Subcutaneous abdominal adipose tissue (tissue), 5 donors: ENCODE data around the gene RNF225.
A peak's percentile ranks its signal among the peaks of the same experiment; 100 is the strongest.

ENCODE experiments used
- H3K27ac ChIP-seq: one replicate; pipeline ENCODE4 v1.7.0; 2013; ENCODE audit warnings: low read depth, mild to moderate bottlenecking, inconsistent platforms, low read length, moderate library complexity
- H3K27me3 ChIP-seq, 5 donors: one replicate each; pipeline ENCODE4 v1.7.0; 2013; ENCODE audit warnings: low read length in 5 of 5, inconsistent platforms in 1 of 5; ENCODE audit not compliant: control insufficient read depth in 5 of 5, insufficient read depth in 4 of 5
- H3K36me3 ChIP-seq, 5 donors: one replicate each; pipeline ENCODE4 v1.7.0; 2013; ENCODE audit warnings: low read length in 5 of 5; ENCODE audit not compliant: control insufficient read depth in 5 of 5, insufficient read depth in 5 of 5
- H3K4me1 ChIP-seq, 5 donors: one replicate each; pipeline ENCODE4 v1.7.0; 2013; ENCODE audit warnings: low read length in 5 of 5, mild to moderate bottlenecking in 3 of 5, moderate library complexity in 1 of 5; ENCODE audit not compliant: control insufficient read depth in 5 of 5, insufficient read depth in 5 of 5
- H3K4me3 ChIP-seq, 5 donors: one replicate each; pipeline ENCODE4 v1.7.0; 2013; ENCODE audit warnings: low read length in 5 of 5, low read depth in 1 of 5
- H3K9ac ChIP-seq, 5 donors: one replicate each; pipeline ENCODE4 v1.7.0; 2013; ENCODE audit warnings: low read length in 5 of 5, mild to moderate bottlenecking in 4 of 5, moderate library complexity in 3 of 5
- H3K9me3 ChIP-seq, 5 donors: one replicate each; pipeline ENCODE4 v1.7.0; 2013; ENCODE audit warnings: low read length in 5 of 5; ENCODE audit not compliant: control insufficient read depth in 5 of 5
- donor health status: healthy.
- donor health status: healthy.
- donor health status: healthy.
- donor health status: healthy.
- donor health status: healthy.

RNF225 gene

GRCh38 chr19:58408152-58409009 is 12.9 kb downstream of the RNF225 start, which contains the start of gene ZNF584:
Gene ZNF584, plus strand, starts transcription at chr19:58408649. Its CDS starts 499 bp downstream, at chr19:58409148.
- no peaks in the 10 kb centered on the region for H3K36me3 ChIP-seq
- H3K9ac ChIP-seq = peak within 1 kb of the TSS; percentile 71 to 95 (median 86)
- H3K27ac ChIP-seq = peak within 1 kb of the TSS; percentile 91
- H3K4me3 ChIP-seq = peak within 1 kb of the TSS; percentile 82 to 96 (median 91)
- no peaks in the 10 kb centered on the region for H3K27me3 ChIP-seq
- H3K4me1 ChIP-seq = peaks cover 10 to 31% (median 28%) of the 10 kb centered on the region in 5 donors
- H3K9me3 ChIP-seq = no peaks in the 10 kb centered on the region

DNA sequence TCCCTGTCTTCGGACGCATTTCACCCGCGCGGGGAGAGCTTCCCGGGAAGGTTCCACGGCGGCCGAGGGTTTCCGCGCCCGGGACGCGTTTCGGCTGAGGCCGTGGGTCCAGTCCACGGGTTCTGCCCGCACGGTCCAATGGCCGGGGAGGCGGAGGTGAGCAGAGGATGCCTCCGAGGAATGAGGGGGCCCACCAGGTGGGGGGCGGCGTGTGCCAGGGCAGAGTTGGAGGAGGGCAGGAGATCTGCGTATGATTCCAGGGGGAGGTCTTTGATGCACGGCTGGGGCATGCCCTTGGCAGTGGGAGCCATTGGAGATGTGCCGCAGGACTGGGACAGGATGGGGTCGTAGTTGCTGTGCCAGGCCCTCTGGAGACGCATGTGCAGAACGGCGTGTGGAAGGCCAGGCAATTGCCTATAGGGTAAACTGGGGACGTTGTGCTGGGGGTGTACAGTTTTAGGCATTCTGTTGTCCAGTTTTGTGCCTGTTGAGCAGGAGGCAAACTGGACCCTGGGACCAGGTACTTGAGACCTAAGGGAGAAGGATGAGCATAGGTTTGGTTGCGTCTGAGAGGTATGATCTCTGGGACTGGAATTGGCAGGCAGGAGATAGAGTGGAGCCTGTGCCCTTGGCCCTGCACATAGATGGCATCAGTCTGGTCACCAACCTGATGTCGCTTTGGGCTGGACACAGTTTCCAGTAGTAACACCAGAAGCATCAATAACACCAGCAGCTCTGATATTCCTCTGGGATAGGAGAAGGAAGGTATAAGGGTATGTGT is 13.7 kb downstream of the RNF225 start:
- peak overlapping the region; percentile 71 to 95 (median 86) for H3K9ac ChIP-seq
- no peaks in the 10 kb centered on the region for H3K36me3 ChIP-seq
- H3K27ac ChIP-seq = peak overlapping the region; percentile 91
- peak overlapping the region; percentile 82 to 96 (median 91) for H3K4me3 ChIP-seq
- no peaks in the 10 kb centered on the region for H3K27me3 ChIP-seq
- H3K4me1 ChIP-seq = peaks cover 10 to 31% (median 28%) of the 10 kb centered on the region in 5 donors
- no peaks in the 10 kb centered on the region for H3K9me3 ChIP-seq

- H3K27ac ChIP-seq = no peak overlapping the region
- H3K9me3 ChIP-seq = peaks cover 0 to 8% (median 0%) of the 10 kb centered on the region in 5 donors
- no peak overlapping the region for H3K4me3 ChIP-seq
- peaks cover 0 to 3% (median 0%) of the 10 kb centered on the region in 5 donors for H3K4me1 ChIP-seq
- peaks cover 4 to 40% (median 33%) of the 10 kb centered on the region in 5 donors for H3K36me3 ChIP-seq
- H3K27me3 ChIP-seq = no peaks in the 10 kb centered on the region
- H3K9ac ChIP-seq = no peak overlapping the region
Observed at GRCh38 chr19:58416604-58417003, 21.1 kb downstream of the RNF225 start.

DNA sequence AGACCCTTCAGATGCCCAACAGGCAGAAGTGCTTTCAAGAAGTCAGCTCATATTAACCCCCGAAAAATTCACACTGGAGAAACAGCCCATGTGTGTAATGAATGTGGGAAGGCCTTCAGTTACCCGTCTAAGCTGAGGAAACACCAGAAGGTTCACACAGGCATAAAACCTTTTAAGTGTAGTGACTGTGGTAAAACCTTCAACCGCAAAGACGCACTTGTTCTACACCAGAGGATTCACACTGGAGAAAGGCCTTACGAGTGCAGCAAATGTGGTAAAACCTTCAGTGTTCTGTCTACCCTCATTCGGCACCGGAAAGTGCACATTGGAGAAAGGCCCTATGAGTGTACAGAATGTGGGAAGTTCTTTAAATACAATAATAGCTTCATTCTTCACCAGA is 21.6 kb downstream of the RNF225 start:
- H3K4me3 ChIP-seq = no peak overlapping the region
- peaks cover 4 to 40% (median 36%) of the 10 kb centered on the region in 5 donors for H3K36me3 ChIP-seq
- peaks cover 0 to 8% (median 0%) of the 10 kb centered on the region in 5 donors for H3K9me3 ChIP-seq

DNA sequence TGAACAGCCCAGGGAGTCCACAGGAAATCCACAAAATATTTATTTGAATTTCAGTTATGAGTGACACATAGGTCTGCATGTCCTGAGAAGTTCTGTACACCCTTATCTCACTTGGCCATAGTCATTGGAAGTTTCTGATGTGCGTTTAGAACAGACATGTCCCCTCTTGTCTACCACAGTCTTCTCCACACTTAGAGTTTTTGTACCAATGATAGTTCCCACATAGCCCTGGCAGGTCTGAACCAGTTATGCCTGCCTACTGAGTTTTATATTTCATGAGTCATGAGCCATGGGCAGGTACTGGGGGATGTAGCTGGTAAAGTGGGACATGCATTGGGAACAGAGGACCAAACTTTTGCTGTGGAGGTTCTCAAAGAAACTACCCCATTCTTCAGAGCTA is 33.2 kb downstream of the RNF225 start:
- Histone ChIP-seq H3K9ac (no peak overlapping the region), H3K4me1 (peaks cover 0 to 4% (median 0%) of the 10 kb centered on the region in 5 donors), H3K27ac (no peak overlapping the region), H3K36me3 (peaks cover 4 to 25% (median 6%) of the 10 kb centered on the region in 5 donors), H3K9me3 (peaks cover 47 to 68% (median 61%) of the 10 kb centered on the region in 5 donors), H3K27me3 (peaks cover 0 to 4% (median 0%) of the 10 kb centered on the region in 5 donors), H3K4me3 (peak overlapping the region in 3 of 5 donors; percentile 6 to 37 (median 12))

More for the DNA sequence above, 21.6 kb downstream of the RNF225 start:
- H3K9ac ChIP-seq = peak overlapping the region in 1 of 5 donors; percentile 42
- H3K4me1 ChIP-seq = peaks cover 0 to 3% (median 0%) of the 10 kb centered on the region in 5 donors
- no peaks in the 10 kb centered on the region for H3K27me3 ChIP-seq
- H3K27ac ChIP-seq = no peak overlapping the region

- peak overlapping the region in 4 of 5 donors; percentile 13 to 59 (median 49) for H3K4me3 ChIP-seq
- H3K9me3 ChIP-seq = peaks cover 59 to 79% (median 72%) of the 10 kb centered on the region in 5 donors
- H3K27me3 ChIP-seq = peaks cover 0 to 9% (median 0%) of the 10 kb centered on the region in 5 donors
- H3K9ac ChIP-seq = no peak overlapping the region
- no peak overlapping the region for H3K27ac ChIP-seq
- H3K4me1 ChIP-seq = peaks cover 0 to 12% (median 0%) of the 10 kb centered on the region in 5 donors
- H3K36me3 ChIP-seq = peaks cover 15 to 36% (median 17%) of the 10 kb centered on the region in 5 donors
Observed at GRCh38 chr19:58429745-58430144, 34.3 kb downstream of the RNF225 start.

DNA sequence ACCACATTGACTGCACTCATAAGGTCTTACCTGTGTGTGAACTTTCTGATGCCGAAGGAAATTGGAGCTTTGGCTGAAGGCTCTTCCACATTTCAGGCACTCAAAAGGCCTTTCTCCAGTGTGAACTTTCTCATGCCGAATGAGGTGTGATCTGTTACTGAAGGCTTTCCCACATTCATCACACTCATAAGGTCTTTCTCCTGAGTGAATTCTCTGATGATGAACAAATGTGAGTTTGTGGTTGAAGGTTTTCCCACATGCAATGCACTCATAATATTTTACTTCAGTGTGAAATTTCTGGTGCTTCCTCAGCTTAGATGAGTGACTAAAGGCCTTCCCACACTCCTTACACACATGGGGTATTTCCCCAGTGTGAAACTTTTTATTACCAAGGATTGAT is 38.8 kb downstream of the RNF225 start:
- Histone ChIP-seq H3K9ac (peak overlapping the region in 1 of 5 donors; percentile 43), H3K4me1 (peaks cover under 1 to 14% (median 4%) of the 10 kb centered on the region in 5 donors), H3K27me3 (peaks cover 0 to 9% (median 0%) of the 10 kb centered on the region in 5 donors), H3K27ac (no peak overlapping the region), H3K9me3 (peaks cover 74 to 90% (median 83%) of the 10 kb centered on the region in 5 donors), H3K36me3 (peaks cover 30 to 61% (median 45%) of the 10 kb centered on the region in 5 donors), H3K4me3 (peak overlapping the region; percentile 23 to 59 (median 49))

DNA sequence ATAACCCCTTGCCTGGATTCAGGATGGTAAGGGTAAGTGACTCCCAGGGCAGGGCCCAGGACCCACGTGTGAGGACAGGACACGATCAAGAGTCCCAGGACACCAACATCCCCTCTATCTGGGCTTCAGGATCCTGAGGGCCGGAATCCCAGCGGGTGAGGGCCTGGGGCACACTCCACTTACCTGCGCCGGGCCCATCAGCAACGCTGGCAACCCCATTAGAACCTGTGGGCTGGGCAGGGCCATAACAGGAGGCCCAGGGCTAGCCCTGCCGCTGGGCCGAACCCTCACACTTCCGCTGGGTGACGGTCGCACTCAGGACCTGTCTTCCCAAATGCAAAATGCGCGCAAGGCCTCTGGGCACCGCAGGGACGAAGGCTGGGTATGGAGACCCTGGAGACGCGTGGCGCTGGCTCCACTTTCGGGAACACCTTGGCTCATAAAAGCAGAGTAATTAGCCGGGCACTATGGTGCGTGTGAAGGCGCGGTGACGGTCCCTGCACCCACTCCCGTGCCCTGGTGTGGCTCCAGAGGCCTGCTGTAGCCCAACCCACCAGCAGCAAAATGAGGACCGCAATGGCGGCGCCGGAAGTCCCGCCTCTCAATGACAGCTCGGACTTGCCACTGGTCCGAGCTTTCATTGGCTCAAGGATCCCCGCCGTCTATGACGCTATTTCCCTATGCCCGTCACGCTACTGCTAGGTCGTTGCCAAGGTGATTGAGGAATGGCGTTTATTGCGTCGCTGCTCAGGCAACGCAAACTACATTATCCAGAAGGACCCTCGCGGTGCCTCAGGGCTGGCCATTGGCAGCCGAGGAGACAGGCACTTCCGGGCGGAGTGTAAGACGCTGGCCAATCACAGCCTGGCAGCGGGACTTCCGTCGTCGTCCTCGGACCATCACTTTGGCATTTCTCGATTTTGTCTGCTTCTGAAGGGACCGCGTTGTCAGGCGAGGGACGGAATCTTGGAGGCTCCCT is 44.4 kb downstream of the RNF225 start, which contains the start of gene ZNF132:
Gene ZNF132 (minus strand): TSS at position 578 of the 979 bp plus-strand sequence. CDS start 332 bp downstream, at position 246.
- Histone ChIP-seq H3K9ac (peak within 1 kb of the TSS; percentile 63 to 79 (median 73)), H3K9me3 (peaks cover 27 to 40% (median 32%) of the 10 kb centered on the region in 5 donors), H3K4me3 (peak within 1 kb of the TSS; percentile 87 to 99 (median 94)), H3K36me3 (peaks cover 11 to 30% (median 24%) of the 10 kb centered on the region in 5 donors), H3K27ac (peak within 1 kb of the TSS; percentile 67), H3K27me3 (no peaks in the 10 kb centered on the region), H3K4me1 (peaks cover 3 to 20% (median 18%) of the 10 kb centered on the region in 5 donors)
